SW480 (cell line): ENCODE data around the gene KLK12.

ENCODE experiments used
- DNase-seq: peaks from one replicate; pipeline ENCODE4 v3.0.0-alpha.2; 2016; ENCODE audit warnings: low spot score

KLK12 gene

DNA sequence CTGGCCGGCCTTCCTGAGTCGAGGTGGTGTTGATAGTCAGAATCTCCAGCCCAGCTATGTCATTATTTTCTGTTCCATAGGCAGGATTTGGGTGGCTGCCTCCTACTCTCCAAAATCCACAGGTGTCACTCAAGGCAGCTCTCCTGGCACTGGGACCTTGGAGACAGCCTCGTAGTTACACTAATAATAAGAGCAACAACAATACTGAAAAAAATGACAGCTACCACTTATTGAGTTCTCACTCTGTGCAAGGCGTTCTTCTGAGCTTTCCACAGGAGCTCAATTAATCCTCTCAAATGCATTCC is 12.2 kb upstream of the KLK12 start:
- DNase-seq, result no peak

DNA sequence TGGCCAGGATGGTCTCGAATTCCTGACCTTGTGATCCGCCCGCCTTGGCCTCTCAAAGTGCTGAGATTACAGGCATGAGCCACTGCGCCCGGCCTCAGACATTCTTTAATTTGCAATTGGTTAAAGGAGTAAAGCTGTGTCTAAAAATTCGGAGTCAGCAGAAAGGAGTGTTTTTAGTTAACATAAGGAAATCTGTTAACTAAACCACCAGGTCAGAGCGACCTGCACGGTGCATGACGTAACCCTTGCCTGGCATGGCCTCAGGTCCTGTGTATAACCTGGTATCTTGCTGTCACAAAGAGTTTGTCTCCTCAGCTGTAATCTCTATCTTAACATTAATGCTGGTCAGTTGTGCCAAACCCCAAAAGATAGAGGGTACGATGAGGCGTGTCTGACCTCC is 9.5 kb upstream of the KLK12 start:
- no peak for DNase-seq

DNA sequence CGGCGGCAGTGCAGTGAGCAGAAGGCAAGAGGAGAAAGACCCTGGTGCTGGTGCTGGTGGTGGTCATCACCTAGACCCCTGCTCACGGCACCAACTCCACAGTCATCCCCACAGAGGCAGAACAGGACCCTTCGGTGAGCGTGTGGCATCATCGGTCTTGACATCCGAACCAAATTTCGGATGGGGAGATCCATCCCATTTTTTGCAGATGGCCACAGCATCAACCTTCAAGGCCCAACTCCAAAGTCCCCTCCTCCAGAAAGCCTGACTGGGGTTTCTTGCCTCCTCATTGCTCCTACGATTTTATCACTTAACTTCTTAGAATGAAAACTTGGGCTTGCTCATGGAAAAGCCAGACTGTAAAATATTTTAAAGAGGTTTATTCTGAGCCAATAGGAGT is 8.7 kb upstream of the KLK12 start:
- no peak for DNase-seq

DNA sequence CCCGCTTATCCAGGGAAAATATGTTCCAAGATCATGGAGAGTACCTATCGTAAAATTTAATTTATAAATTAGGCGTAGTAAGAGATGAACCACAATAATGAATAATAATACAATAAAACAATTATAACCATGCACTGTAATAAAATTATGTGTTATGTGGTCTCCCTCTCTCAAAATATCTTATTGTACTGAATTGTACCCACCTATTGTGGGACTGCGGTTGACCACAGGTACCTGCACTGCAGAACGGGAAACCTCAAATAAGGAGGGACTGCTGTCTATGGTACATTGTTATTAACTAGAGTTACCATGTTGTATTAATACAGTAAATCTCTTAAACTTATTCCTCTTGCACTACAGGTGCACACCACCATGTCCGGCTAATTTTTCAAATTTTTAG is 5.3 kb upstream of the KLK12 start:
- peak; percentile 91 for DNase-seq

DNA sequence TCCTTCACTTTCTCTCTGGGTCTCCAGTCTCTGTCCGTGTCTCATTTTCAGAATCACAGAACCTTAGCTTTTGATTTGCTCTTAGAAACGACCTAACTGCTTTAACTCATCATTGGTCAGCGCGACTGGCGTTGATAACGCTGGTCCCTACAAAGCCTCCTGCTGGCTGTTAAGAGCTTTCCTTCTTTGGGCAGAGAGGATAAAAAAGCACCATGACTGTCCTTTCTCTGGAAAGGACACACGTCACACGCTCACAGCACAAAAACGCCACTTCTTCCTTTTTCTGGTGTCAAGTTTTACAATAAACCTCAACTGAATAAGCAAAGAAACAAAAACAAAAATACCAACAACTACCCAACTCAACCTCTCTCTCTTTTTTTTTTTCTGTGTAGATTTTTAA is 1.7 kb upstream of the KLK12 start:
- DNase-seq, result no peak

DNA sequence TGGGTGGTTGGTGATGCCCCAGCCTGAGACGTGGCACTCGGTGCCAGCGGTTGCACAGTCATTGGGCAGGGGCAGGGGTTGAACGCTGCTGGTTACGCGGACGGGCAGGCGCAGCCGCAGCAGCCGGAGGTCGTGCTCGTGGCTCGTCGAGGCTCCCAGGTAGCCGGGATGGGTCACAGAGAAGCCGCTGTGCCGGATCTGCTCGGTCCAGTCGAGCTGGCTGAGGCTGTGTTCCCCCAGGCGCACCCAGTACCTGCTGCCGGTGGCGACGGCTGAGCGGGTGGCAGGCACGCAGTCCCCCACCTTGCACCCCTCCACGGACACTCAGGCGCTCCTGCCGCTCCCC is 2.9 kb downstream of the KLK12 start:
- no peak for DNase-seq

DNA sequence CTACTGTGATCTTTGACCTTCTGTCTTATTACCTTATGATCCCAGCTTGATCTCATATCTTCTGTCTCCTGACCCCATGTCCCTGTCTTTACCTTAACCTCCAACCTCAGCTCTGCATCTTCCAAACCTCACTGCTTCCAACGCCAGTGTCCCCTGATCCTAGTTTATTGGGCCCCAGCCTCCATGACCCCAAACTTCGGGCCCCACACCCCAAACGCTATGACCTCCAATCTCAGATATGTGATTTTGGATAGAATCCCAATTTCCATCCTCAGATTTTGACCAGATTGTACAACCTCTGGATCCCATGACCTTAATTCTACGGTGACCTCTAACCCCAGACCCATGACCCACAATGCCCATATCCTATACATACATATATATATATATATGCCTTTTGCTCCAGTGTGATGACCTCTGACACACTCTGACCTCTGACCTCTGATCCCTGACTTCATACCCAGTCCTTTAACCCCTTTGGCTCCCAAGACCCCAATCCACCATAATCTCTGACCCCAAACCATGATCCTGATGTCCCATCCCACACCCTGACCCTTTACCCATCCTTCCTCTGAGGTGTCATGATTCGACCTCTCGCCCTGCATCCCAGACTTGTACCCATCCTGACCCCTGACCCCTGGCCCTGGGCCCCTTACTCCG is 3.5 kb downstream of the KLK12 start:
- no peak for DNase-seq

DNA sequence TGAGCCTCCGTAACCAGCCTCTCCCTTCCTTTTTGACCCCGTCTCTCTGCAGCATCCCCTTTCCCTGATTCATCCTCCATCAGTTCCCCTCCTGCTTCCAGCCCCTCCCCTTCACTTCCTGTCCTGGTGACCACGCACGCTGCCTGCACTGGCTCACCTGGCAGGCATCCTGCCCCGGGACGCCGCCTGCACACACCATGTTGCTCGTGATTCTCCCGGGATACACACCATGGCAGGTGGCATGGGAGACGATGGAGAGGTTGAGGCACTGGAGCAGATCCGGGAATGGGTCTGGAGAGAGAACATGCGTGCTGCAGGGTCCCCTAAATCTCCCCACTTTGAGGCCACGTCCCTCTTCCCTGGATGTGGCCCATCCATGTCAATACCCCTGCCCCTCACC is 4.2 kb downstream of the KLK12 start:
- DNase-seq, result peak; percentile 65

DNA sequence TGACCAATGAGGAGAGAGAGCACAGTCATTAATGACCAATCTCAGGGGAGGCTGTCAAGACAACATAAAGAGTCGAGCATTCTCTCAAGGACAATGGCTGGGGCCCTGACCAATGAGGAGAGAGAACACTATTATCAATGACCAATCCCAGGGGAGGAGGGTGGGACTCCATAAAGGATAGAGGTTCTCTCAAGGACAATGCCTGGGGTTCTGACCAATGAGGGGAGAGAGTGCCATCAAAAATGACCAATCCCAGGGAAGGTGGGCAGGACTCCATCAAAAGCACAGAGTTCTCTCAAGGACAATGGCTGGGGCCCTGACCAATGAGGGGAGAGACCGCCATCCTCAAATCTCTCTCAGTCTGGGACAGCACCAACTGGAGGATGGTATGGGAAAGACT is 5.1 kb downstream of the KLK12 start:
- DNase-seq, result peak; percentile 51

DNA sequence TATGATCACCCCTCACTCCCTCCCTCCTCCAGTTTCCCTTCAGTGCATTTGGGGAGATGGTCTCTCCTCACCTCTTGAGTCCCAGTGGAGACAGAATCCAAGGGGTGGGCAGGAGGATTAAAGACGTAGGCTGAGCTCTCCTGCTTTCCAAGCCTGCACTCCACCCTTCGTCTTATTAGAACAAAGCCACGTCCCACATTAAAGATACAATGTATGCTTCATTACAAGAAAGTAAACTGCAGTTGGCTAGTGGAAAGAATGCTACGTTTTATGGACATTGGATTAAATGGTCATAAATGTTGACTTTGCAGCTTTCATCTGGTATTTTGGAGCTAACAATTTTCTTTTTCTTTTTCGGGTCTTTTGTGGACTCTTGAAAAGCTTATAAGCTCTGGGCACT is 6.9 kb downstream of the KLK12 start:
- no peak for DNase-seq

DNA sequence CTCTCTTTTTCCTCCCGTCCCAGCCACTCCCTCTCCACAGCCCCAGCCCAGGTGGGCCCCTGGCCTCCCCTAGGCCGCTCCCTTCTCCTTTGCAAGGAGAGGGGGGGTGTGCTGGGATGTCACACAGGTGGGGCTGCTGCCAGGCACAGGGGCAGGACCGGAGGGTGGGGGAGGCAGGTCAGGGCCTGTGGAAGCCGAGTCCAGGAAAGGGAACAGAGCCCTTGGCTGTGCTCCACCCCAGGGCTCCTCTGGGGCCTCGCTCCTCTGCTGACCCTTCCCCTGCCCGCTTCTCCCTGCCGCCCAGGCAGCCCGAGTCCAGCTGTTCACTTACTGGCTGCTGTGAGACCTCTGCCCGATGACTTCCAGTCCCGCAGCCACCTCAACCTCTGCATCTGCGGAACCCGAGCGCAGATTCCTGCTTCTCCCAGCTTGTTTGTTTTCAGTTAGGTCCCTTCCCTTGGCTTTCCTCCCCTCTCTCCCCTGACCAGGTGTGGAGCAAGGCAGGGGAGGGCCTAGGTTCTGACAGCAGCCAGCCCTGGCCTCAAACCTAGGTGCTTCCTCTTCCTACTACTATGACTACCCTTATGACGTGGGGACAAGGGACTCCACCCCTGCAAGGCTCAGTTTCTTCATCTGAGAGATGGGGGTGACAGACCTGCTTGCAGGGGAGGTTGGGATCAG is 7.5 kb downstream of the KLK12 start:
- no peak for DNase-seq

DNA sequence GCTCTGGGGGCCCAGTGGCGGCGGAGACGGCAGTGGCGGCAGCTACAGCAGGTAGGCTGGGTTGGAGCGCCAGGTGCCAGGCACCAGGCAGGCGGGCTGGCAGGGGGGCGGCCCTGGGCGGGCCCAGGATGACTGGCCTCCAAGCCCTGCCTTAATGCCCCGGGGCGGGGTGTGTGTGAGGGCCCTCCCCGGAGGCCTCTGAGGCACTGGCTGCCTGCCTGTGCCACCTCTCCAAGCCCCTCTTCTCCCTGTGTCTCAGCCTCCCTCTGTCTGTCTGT is 8.3 kb downstream of the KLK12 start, which contains the start of gene KLK11:
TSS of gene KLK11 (minus strand) at position 63 of the 278 bp plus-strand sequence. CDS start 985 bp downstream, outside the sequence.
- DNase-seq, result no peak

DNA sequence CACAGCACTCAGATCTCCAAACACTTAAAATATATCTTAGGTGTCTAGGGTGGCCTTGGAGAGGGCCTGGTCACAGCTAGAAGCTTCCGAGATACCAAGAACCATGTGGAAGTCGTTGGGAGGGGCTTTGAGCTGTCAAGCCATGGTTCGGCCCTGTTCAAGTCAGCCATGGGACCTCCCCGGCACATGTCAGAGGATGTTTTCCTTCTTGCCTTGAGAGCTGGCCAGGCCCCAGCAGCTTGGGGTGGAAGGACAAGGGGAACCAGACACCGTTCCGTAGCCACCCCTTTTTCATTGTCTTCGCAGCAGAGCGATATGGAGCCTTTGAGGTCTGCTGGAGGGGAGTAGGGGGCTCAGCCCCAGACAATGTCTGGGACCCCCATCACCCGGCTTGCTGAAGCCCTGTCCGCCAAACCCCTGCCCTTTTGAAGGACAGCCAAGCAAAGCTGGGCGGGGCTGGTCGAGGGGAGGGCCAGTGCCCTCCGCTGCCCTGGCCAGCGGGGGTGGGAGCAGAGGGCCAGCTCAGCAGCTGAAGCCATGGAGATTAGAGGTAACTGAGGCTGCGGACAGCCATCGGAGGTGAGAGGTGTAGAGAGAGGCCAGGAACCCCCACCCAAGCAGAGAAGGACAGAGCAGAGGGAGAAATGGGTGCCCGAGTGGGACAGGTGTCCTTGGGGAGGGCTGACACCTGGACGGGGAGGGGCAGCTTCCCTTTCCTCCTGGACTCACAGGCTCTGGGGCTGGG is 8.8 kb downstream of the KLK12 start:
- no peak for DNase-seq

DNA sequence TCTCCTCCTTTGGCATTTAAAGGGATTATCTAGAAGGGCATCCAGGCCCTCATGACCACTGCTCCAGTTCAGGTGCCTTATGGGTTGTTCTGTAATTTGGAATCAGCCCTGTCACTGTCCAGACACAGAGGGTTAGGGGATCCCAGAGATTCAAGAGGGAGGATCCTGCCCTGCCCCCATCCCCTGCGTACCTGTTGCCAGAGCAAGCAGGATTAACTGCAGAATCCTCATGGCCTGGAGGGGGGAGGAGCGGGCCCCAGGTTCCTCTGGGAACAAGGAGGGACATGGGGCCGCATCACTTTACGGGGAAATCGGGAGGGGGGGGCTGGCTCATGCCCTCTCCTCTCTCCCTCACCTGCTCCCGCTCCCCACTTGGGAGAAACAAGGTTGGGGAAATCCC is 9.4 kb downstream of the KLK12 start:
- DNase-seq, result no peak

DNA sequence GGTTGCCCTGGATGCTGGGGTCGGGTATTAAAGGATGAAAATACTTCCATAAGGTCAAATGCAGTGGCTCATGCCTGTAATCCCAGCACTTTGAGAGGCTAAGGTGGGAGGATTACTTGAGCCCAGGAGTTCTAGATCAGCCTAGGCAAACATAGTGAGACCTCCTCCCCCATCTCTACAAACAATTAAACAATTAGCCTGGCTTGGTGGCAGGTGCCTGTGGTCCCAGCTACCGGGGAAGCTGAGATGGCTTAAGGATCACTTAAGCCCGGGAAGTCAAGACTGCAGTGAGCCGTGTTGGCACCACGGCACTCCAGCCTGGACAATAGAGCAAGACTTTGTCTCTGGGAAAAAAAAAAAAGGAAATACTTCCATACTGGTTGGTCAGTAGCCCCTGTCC is 9.9 kb downstream of the KLK12 start:
- no peak for DNase-seq

DNA sequence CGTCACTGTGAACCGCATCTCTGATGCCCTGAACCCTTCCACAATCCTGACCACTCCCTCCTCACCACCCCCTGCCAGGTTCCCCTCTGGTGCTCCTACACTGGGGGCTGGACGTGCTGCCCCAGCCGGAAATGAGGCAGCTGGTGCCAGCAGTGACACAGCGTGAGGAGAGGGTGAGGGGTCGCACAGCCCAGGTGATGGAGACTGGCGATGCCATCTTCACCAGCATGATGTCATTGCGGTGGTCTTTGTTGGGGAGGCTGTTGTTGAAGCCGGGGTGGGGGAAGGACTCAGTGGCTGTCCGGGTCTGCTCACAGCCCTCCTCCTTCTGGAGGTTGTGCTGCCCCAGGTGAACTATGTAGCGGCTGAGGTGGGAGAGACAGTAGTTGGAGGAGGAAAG is 10.9 kb downstream of the KLK12 start:
- no peak for DNase-seq

DNA sequence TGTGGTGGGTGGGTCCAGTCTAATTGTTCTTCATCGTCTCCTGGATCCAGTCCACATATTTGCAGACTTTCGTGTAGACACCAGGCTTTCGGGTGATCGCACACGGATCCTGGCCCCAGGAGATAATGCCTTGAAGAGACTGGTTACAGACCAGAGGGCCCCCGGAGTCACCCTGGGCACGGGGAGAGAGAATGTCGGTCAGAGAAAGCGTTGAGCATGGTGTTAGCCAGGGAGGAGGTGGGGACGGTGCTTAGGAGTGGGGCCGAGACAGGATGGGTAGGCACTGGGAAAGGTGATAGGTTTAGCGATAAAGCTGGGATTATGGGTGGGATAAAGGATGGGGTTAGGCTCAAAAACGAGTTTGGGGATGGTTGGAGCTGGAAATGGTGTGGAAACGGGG is 12.3 kb downstream of the KLK12 start:
- DNase-seq, result no peak

DNA sequence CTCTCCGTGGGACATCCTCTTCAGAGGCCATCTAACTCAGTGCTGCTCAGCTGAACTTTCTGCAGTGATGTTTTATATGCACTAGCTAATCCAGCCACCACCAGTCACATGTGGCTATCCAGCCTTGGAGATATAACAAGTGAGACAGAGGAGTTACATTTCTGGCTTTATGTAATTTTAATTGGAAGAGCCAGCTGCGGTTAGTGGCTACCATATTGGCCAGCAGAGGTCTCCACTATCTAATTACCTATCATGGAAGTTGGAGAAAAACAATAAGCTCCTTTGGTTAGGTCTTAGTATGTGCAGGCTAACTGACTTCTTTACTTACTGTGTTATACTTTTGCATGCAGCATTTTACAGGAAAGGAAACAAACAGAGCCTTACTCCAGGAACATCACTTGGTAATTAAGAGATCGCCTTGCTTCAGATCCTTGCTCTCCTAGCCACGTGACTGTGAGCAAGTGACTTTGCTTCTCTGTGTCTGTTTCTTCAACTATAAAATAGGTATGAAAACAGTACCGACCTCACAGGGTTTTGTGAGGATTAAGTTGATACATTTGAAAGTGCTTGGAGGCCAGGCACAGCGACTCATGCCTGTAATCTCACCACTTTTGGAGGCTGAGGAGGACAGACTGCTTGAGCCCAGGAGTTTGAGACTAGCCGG is 13.7 kb downstream of the KLK12 start:
- DNase-seq, result peak; percentile 90

DNA sequence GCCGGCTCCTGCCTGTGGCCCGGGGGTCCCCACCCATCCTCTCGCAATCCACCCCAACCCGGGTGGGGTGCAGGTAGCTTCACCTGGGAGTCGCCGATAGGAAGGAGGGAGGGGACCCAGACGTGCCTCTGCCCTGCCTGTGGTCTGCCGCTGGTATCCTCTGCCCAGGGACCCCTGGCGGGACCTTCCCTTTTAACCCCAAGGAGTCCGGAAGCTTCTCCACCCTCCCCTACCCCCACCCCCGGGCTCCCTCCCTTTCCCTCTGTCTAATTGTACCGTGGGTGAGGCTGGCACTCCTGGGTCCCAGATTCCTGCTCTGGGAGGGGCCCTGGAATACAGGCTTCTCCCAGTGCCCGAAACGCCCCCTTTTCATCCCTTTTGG is 15.3 kb downstream of the KLK12 start, which contains the start of gene KLK10:
TSS of gene KLK10 (minus strand) at position 166 of the 382 bp plus-strand sequence. CDS start 579 bp downstream, outside the sequence.
- DNase-seq, result no peak

DNA sequence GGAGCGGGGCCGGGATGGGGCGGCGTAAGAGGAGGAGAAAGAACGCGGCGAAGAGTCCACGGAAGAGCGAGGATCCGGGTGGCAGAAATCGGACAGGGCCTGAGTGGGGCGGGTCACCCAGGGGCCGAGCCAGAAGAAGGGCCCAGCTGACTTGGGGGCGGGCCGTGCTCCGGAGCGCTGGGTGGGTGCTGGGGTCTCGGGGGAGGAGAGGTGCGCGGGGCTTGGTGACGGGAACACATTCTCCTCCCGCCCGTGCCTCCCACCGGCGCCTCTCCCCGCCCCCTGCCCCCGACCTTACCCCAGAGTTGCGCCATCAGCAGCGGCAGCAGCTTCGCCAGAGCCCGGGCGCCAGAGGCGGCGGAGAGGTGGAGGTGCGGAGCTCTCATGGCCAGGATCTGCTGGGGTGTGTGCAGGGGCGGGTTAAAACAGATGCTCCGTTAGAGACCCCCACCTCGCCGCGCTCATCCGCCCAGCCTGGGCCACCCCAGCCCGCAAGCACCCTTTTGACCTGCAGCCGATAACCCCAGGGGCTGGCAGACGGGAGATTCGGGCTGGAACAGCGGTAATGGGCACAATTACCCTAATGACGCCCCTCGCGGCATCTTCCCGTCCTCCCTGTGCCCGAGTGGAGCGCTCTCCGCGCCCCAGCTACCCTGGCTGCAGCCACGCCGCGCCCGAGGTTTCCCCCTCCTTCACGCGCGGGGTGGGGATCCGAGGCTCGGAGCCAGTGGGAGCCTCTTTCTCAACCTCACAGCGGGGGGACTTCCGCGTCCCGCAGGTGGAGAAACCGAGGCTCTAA is 15.9 kb downstream of the KLK12 start:
- DNase-seq, result no peak

DNA sequence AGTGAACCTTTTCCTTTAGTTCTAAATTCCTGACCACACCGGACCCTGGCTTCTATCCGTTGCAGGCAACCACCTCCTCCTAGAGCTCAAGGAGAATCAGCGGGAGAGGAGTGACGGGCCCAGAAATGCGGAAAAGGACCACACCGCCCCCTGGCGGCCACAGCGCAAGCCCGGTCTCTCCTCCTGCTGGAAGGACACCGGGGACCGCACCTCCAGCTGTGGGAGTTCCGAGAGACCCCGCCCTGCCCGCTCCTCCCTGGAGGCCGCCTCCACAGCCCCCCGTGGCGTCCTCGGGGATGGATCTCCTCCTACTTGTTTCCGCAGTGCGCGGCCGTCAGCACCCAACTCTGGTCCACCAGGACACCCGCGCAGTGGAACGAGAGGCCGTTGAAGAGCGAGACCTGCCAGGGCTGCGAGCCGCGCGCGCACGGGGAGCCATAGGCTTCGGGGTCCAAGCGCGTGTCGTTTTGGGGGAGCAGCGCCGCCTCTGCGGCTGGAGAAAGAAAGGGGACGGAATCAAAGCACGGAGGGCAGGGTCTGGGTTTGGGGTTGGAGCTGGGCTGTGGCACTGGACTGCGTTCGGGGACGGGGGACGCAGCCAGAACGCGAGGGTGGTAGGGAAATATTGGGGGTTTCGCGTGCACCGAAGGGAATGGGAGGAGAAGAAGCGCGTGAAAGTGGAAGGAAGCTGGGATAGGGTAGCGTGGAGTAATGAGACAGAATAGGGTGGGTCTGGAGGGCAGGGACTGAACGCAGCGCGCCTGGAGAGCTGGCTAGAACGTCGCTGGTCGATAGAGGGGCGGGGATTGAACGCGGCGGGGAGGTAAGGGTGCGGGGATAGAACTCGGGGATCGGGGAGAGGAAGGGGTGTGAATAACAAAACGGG is 17.8 kb downstream of the KLK12 start:
- DNase-seq, result peak; percentile 90
